ENCODE data around the gene TTC13.

TTC13 gene

DNA sequence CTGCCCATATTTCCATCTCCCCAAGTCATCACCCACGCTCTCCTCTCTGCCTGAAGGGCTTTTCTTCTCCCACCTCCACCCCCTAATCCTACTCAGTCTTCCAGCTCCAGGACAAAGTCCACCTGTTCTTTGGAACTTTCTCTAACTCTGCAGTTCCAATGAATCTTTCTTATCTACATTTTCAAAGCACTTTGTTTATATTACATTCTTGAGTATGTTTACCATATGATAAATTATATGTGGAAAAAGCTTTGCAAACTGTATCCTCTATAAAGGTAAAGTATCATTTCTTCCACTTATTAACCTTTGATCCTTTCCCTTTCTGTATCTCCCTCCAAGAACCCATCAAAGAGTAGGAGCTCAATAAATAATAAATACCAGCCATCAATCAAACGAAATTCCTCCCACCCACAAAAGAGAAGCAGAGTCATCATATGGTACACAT is 39.7 kb downstream of the TTC13 start:
- H3K27me3 ChIP-seq (replicated peaks in 2 of 5; ENCODE audit: control insufficient read depth in 4 of 5, insufficient read depth in 5 of 5, low read length in 4 of 5), result no peaks in the 10 kb centered on the region
- no peak for DNase-seq
- H3K9me3 ChIP-seq (ENCODE audit: control extremely low read depth in 1 of 5, control insufficient read depth in 4 of 5, insufficient read depth in 2 of 5, low read depth in 1 of 5, low read length in 4 of 5), result no peaks in the 10 kb centered on the region
- no peak overlapping the region for H3K27ac ChIP-seq (ENCODE audit: insufficient read depth in 1 of 2, low read depth in 1 of 2, low read length in 2 of 2, poor library complexity in 1 of 2, severe bottlenecking in 2 of 2)
- H3K36me3 ChIP-seq (ENCODE audit: control insufficient read depth in 4 of 4, insufficient read depth in 4 of 4, low read length in 3 of 4), result peaks cover 5 to 9% (median 8%) of the 10 kb centered on the region in 4 experiments
- ChIA-PET CTCF (interaction anchor here (0.8 to 1.6 kb wide), 3 partner anchors 15 to 148 kb away, joined by 3 to 4 read pairs (median 4); no protein-coding TSS in a partner anchor), POLR2A (interaction anchor here (0.5 kb wide), 1 partner anchor 42 kb away, joined by 3 read pairs; no protein-coding TSS in a partner anchor)
- no peaks in the 10 kb centered on the region for H3K4me1 ChIP-seq (ENCODE audit: control extremely low read depth in 1 of 4, control insufficient read depth in 4 of 4, insufficient read depth in 4 of 4, low read length in 3 of 4)
- H3K4me3 ChIP-seq (ENCODE audit: control insufficient read depth in 1 of 7, extremely low read depth in 1 of 7, insufficient read depth in 4 of 7, low read depth in 2 of 7, low read length in 6 of 7), result no peak overlapping the region
- WGBS (ENCODE audit: insufficient coverage), result 100% methylated on average over 1 of the region's 2 CpGs

GRCh38 chr1:230937371-230937770 is 41.3 kb downstream of the TTC13 start:
- WGBS (ENCODE audit: insufficient coverage), result no CpG with 5 or more reads among the region's 2 CpGs
- no peak for DNase-seq
- no peak overlapping the region for H3K4me3 ChIP-seq (ENCODE audit: control insufficient read depth in 1 of 7, extremely low read depth in 1 of 7, insufficient read depth in 4 of 7, low read depth in 2 of 7, low read length in 6 of 7)
- no peaks in the 10 kb centered on the region for H3K4me1 ChIP-seq (ENCODE audit: control extremely low read depth in 1 of 4, control insufficient read depth in 4 of 4, insufficient read depth in 4 of 4, low read length in 3 of 4)
- H3K27me3 ChIP-seq (replicated peaks in 2 of 5; ENCODE audit: control insufficient read depth in 4 of 5, insufficient read depth in 5 of 5, low read length in 4 of 5), result no peaks in the 10 kb centered on the region
- no peaks in the 10 kb centered on the region for H3K9me3 ChIP-seq (ENCODE audit: control extremely low read depth in 1 of 5, control insufficient read depth in 4 of 5, insufficient read depth in 2 of 5, low read depth in 1 of 5, low read length in 4 of 5)
- no peak overlapping the region for H3K27ac ChIP-seq (ENCODE audit: insufficient read depth in 1 of 2, low read depth in 1 of 2, low read length in 2 of 2, poor library complexity in 1 of 2, severe bottlenecking in 2 of 2)
- POLR2A ChIA-PET, result no interaction called here
- peaks cover 4 to 7% (median 5%) of the 10 kb centered on the region in 4 experiments for H3K36me3 ChIP-seq (ENCODE audit: control insufficient read depth in 4 of 4, insufficient read depth in 4 of 4, low read length in 3 of 4)
- CTCF ChIA-PET, result no interaction called here

- DNase-seq, result no peak
- no peak overlapping the region for H3K27ac ChIP-seq (ENCODE audit: insufficient read depth in 1 of 2, low read depth in 1 of 2, low read length in 2 of 2, poor library complexity in 1 of 2, severe bottlenecking in 2 of 2)
- ChIA-PET POLR2A (no interaction called here), CTCF (no interaction called here)
- 94% methylated on average over 2 of the region's 5 CpGs for WGBS (ENCODE audit: insufficient coverage)
- H3K9me3 ChIP-seq (ENCODE audit: control extremely low read depth in 1 of 5, control insufficient read depth in 4 of 5, insufficient read depth in 2 of 5, low read depth in 1 of 5, low read length in 4 of 5), result no peaks in the 10 kb centered on the region
- no peaks in the 10 kb centered on the region for H3K27me3 ChIP-seq (replicated peaks in 2 of 5; ENCODE audit: control insufficient read depth in 4 of 5, insufficient read depth in 5 of 5, low read length in 4 of 5)
- peaks cover 4 to 7% (median 6%) of the 10 kb centered on the region in 4 experiments for H3K36me3 ChIP-seq (ENCODE audit: control insufficient read depth in 4 of 4, insufficient read depth in 4 of 4, low read length in 3 of 4)
- H3K4me1 ChIP-seq (ENCODE audit: control extremely low read depth in 1 of 4, control insufficient read depth in 4 of 4, insufficient read depth in 4 of 4, low read length in 3 of 4), result no peaks in the 10 kb centered on the region
- no peak overlapping the region for H3K4me3 ChIP-seq (ENCODE audit: control insufficient read depth in 1 of 7, extremely low read depth in 1 of 7, insufficient read depth in 4 of 7, low read depth in 2 of 7, low read length in 6 of 7)
Observed at GRCh38 chr1:230936475-230936874, 42.2 kb downstream of the TTC13 start.

DNA sequence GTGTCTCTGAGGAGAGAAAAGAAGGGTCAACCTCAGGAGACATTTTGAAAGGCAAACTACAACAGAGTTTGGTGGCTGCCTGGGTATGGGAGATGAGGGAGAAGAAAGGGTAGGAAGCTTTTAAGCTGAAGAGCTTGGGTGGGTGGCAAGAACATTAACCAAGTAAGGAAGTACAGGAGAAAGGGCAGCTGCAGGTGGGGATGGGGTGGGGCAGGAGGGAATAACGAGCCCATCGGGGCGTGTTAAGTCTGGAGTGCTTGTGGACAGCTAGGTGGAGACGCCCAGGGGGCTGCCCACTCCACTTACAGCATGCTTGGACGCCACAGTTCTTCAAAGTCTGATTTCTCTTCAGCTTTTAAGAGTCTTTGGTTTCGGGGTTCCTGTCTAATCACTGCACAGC is 42.8 kb downstream of the TTC13 start:
- WGBS (ENCODE audit: insufficient coverage), result 88% methylated on average over 5 of the region's 6 CpGs
- Histone ChIP-seq H3K27ac (ENCODE audit: insufficient read depth in 1 of 2, low read depth in 1 of 2, low read length in 2 of 2, poor library complexity in 1 of 2, severe bottlenecking in 2 of 2) (no peak overlapping the region), H3K9me3 (ENCODE audit: control extremely low read depth in 1 of 5, control insufficient read depth in 4 of 5, insufficient read depth in 2 of 5, low read depth in 1 of 5, low read length in 4 of 5) (no peaks in the 10 kb centered on the region), H3K36me3 (ENCODE audit: control insufficient read depth in 4 of 4, insufficient read depth in 4 of 4, low read length in 3 of 4) (peaks cover 2 to 11% (median 7%) of the 10 kb centered on the region in 4 experiments), H3K4me3 (ENCODE audit: control insufficient read depth in 1 of 7, extremely low read depth in 1 of 7, insufficient read depth in 4 of 7, low read depth in 2 of 7, low read length in 6 of 7) (no peak overlapping the region), H3K27me3 (replicated peaks in 2 of 5; ENCODE audit: control insufficient read depth in 4 of 5, insufficient read depth in 5 of 5, low read length in 4 of 5) (no peaks in the 10 kb centered on the region), H3K4me1 (ENCODE audit: control extremely low read depth in 1 of 4, control insufficient read depth in 4 of 4, insufficient read depth in 4 of 4, low read length in 3 of 4) (no peaks in the 10 kb centered on the region)
- CTCF ChIA-PET, result no interaction called here
- POLR2A ChIA-PET, result no interaction called here
- DNase-seq, result no peak

DNA sequence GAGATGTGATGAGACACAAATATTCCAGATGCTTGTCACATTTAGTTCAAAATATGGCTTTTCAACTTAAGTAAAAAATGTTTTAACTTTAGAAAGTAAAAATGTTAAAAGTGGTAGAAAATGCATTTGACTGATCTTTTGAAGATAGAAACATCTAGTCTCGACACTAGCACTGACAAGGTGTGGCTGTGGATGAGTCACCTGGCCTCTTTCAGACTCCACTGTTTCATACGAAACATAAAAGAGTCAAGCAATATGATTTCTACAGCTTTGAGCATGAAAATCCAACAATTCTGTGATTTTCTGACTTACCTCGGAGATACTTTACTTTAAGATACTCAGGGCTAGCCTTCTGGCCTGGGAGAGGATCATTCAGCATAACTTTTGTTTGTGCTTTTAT is 47.7 kb downstream of the TTC13 start:
- H3K9me3 ChIP-seq (ENCODE audit: control extremely low read depth in 1 of 5, control insufficient read depth in 4 of 5, insufficient read depth in 2 of 5, low read depth in 1 of 5, low read length in 4 of 5), result no peaks in the 10 kb centered on the region
- no peaks in the 10 kb centered on the region for H3K4me1 ChIP-seq (ENCODE audit: control extremely low read depth in 1 of 4, control insufficient read depth in 4 of 4, insufficient read depth in 4 of 4, low read length in 3 of 4)
- DNase-seq, result no peak
- POLR2A ChIA-PET, result no interaction called here
- no peak overlapping the region for H3K4me3 ChIP-seq (ENCODE audit: control insufficient read depth in 1 of 7, extremely low read depth in 1 of 7, insufficient read depth in 4 of 7, low read depth in 2 of 7, low read length in 6 of 7)
- H3K36me3 ChIP-seq (ENCODE audit: control insufficient read depth in 4 of 4, insufficient read depth in 4 of 4, low read length in 3 of 4), result peaks cover 7 to 32% (median 17%) of the 10 kb centered on the region in 4 experiments
- CTCF ChIA-PET, result no interaction called here
- WGBS (ENCODE audit: insufficient coverage), result 100% methylated on average over 3 of the region's 3 CpGs
- H3K27ac ChIP-seq (ENCODE audit: insufficient read depth in 1 of 2, low read depth in 1 of 2, low read length in 2 of 2, poor library complexity in 1 of 2, severe bottlenecking in 2 of 2), result no peak overlapping the region
- no peaks in the 10 kb centered on the region for H3K27me3 ChIP-seq (replicated peaks in 2 of 5; ENCODE audit: control insufficient read depth in 4 of 5, insufficient read depth in 5 of 5, low read length in 4 of 5)

GRCh38 chr1:230926182-230926581 is 52.5 kb downstream of the TTC13 start:
- DNase-seq, result no peak
- H3K4me1 ChIP-seq (ENCODE audit: control extremely low read depth in 1 of 4, control insufficient read depth in 4 of 4, insufficient read depth in 4 of 4, low read length in 3 of 4), result no peaks in the 10 kb centered on the region
- H3K9me3 ChIP-seq (ENCODE audit: control extremely low read depth in 1 of 5, control insufficient read depth in 4 of 5, insufficient read depth in 2 of 5, low read depth in 1 of 5, low read length in 4 of 5), result no peaks in the 10 kb centered on the region
- 78% methylated on average over 5 of the region's 5 CpGs for WGBS (ENCODE audit: insufficient coverage)
- no peak overlapping the region for H3K27ac ChIP-seq (ENCODE audit: insufficient read depth in 1 of 2, low read depth in 1 of 2, low read length in 2 of 2, poor library complexity in 1 of 2, severe bottlenecking in 2 of 2)
- ChIA-PET CTCF (no interaction called here), POLR2A (no interaction called here)
- H3K27me3 ChIP-seq (replicated peaks in 2 of 5; ENCODE audit: control insufficient read depth in 4 of 5, insufficient read depth in 5 of 5, low read length in 4 of 5), result no peaks in the 10 kb centered on the region
- H3K36me3 ChIP-seq (ENCODE audit: control insufficient read depth in 4 of 4, insufficient read depth in 4 of 4, low read length in 3 of 4), result peaks cover 17 to 48% (median 33%) of the 10 kb centered on the region in 4 experiments
- no peak overlapping the region for H3K4me3 ChIP-seq (ENCODE audit: control insufficient read depth in 1 of 7, extremely low read depth in 1 of 7, insufficient read depth in 4 of 7, low read depth in 2 of 7, low read length in 6 of 7)

GRCh38 chr1:230925608-230926007 is 53.1 kb downstream of the TTC13 start:
- Histone ChIP-seq H3K36me3 (ENCODE audit: control insufficient read depth in 4 of 4, insufficient read depth in 4 of 4, low read length in 3 of 4) (peaks cover 17 to 49% (median 33%) of the 10 kb centered on the region in 4 experiments), H3K4me3 (ENCODE audit: control insufficient read depth in 1 of 7, extremely low read depth in 1 of 7, insufficient read depth in 4 of 7, low read depth in 2 of 7, low read length in 6 of 7) (no peak overlapping the region), H3K27me3 (replicated peaks in 2 of 5; ENCODE audit: control insufficient read depth in 4 of 5, insufficient read depth in 5 of 5, low read length in 4 of 5) (no peaks in the 10 kb centered on the region), H3K27ac (ENCODE audit: insufficient read depth in 1 of 2, low read depth in 1 of 2, low read length in 2 of 2, poor library complexity in 1 of 2, severe bottlenecking in 2 of 2) (no peak overlapping the region), H3K4me1 (ENCODE audit: control extremely low read depth in 1 of 4, control insufficient read depth in 4 of 4, insufficient read depth in 4 of 4, low read length in 3 of 4) (no peaks in the 10 kb centered on the region), H3K9me3 (ENCODE audit: control extremely low read depth in 1 of 5, control insufficient read depth in 4 of 5, insufficient read depth in 2 of 5, low read depth in 1 of 5, low read length in 4 of 5) (no peaks in the 10 kb centered on the region)
- ChIA-PET CTCF (interaction anchor here (0.6 to 1.3 kb wide), 2 partner anchors 9 to 268 kb away, joined by 4 to 5 read pairs; no protein-coding TSS in a partner anchor), POLR2A (interaction anchor here (0.6 kb wide), 1 partner anchor 14 kb away, joined by 3 read pairs; no protein-coding TSS in a partner anchor)
- 100% methylated on average over 1 of the region's 2 CpGs for WGBS (ENCODE audit: insufficient coverage)
- DNase-seq, result no peak

Data from common myeloid progenitor, CD34-positive (primary cell).